ENCODE results near the gene NSMCE1.
"Not testable (repeated sequence)": the region's sequence is repeated elsewhere in the genome, so short reads cannot be mapped to it uniquely, and the experiment has no call there.

Gene NSMCE1

DNA sequence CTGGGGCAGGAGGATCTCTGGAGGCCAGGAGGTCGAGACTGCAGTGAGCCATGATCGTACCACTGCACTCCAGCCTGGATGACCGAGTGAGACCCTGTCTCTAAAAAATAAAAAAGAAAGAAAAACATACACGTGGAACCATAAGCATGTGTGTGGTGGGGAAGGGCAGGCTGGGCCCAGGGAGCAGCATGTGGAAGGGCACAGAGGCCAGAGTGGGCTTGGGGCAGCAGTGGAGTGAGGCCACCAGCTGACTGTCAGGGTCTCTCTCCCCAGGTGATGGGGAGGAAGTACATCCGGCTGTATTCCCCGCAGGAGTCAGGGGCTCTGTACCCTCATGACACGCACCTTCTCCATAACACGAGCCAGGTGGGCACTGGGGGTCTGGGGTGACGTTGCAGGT is 48.5 kb downstream of the NSMCE1 start:
- no peak for DNase-seq (ENCODE audit: low read depth in 2 of 3, low spot score in 1 of 3)

DNA sequence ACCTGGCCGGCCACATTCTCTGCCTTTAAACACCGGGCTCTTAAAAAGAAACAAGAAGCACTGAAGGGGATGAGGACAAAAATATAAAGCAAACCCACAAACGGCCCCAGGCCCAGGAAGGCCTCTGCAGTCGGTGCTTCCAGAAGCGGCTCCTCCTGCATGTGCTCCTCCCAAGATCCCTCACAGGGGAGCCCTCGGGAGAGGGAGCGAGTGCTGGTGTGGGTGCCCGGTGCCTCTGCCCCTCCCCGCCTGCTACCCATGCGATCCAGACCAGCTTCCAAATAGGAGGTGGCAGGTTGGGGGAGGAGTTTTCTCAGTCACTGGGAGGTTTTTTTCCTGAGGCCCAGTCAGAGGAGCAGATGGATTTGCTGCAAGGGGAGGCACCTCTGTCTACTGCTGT is 49.4 kb downstream of the NSMCE1 start:
- no peak for DNase-seq (ENCODE audit: low read depth in 2 of 3, low spot score in 1 of 3)

DNA sequence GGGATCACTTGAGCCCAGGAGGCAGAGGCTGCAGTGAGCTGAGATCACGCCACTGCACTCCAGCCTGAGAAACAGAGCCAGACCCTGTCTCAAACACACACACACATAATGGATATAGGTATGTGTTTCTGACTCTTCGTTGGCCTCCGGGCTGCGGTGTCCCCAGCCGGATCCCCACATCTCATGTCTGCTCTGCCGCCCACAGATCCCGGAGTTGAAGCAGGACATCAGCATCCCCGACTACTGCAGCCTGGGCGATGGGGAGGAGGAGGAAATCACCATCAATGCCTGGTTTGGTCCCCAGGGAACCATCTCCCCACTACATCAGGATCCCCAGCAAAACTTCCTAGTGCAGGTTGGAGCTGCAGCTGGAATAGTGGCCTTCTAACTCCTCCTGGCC is 49.8 kb downstream of the NSMCE1 start:
- no peak for DNase-seq (ENCODE audit: low read depth in 2 of 3, low spot score in 1 of 3)

DNA sequence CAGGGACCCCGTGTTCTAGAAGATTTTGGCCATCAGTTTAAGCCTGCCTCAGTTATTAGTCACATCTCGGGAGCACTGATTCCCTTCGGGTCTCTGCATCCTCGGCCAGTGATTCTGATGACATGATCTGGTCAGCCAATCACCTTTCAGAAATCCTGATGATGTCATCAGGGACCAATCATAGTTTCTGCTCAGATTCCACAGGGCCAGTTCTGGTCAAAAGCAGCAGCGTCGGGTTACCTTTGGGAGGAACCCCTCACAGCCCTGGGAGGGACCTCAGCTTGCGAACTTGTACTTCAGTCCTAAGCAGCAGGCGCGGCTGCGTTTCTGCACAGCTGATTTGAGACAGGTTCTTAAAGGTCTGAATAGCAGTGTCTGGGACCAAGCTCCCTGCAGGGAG is 51.3 kb downstream of the NSMCE1 start:
- DNase-seq (ENCODE audit: low read depth in 2 of 3, low spot score in 1 of 3): no peak

DNA sequence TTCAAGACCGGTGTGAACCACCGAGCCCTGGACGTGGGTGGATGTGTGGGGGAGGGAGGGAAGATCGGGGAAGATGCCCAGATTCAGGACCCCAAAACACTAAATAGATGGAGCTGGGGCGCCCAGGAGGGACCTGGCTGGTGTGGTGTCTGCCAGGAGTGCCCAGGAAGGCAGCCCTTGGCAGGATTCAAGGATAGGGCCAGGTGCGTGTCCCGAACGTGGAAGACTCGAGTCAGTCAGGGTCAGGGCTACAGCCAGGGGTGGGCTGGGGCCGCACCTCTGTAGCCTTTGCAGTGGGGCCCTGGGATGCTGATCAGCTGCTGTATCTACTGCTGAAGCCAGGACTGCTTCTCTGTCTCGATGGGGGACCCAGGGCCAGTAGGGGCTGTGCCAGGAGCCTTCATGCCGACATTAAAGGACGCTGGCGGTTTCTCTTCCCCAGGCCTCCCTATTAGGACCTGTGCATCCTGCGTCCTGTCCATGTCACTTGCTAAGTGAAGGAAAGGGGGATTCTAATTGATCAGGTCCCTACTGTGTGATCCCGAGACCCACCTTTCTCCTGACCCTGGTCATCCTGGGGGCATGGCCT is 52.2 kb downstream of the NSMCE1 start:
- DNase-seq (ENCODE audit: low read depth in 2 of 3, low spot score in 1 of 3): no peak

DNA sequence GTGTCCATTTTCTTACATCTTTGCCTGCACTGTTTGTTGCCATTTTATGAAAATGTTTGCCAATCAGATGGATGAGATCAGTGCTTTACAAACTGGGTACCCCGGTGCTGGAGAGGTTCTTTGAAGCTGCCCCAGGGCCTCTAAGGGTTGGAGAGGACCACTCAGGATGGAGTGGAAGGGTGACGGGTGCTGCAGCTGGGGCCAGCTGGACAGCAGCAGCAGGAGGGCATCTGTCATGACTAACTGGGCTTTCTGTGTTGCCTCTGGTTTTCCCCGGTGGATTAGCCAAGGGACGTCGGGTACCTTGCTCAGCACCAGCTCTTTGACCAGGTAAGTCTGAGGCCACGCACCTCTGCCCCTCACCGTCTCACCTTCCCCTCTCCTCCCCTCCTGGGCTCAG is 52.9 kb downstream of the NSMCE1 start:
- DNase-seq (ENCODE audit: low read depth in 2 of 3, low spot score in 1 of 3): no peak

DNA sequence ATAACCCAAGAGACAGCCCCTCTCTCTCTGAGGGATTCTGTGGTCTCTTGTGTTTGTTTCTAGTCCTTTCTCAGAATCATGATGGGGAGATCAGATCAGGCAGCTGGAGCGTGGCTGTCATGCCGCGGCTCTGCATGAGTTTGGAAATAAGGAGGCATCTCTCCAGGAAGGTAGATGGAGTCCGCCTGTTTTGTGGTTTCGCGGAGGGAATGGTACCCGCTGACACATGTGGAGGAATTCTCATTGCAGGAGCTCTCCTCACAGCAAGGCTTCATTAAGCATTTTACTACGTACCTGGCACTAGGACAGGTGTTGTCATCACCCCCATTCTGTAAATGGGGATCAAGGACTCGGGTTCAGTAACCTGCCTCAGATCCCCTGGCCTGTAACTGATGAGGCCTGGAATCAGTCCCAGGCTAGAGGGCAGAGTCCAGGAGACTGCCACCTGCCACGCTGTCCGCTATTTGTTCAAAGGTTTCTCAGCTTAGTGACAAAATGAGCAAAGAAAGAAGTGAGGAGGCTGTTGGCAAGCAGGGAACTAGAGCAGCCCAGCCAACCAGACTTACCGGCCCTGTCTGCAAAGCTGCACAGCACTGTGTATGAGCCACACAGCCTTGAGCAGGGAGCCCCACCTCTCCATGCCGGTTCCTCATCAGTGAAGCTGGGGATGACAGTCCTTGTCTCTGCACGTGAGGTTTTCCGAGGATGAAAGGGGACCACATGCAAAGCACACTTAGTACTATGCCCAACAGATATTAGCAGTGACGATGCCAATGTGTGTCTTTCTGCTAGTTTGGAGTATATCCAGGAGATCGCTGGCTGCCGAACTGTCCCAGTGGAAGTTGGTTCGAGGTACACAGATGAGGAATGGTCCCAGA is 54.2 kb downstream of the NSMCE1 start:
- DNase-seq (ENCODE audit: low read depth in 2 of 3, low spot score in 1 of 3): no peak

DNA sequence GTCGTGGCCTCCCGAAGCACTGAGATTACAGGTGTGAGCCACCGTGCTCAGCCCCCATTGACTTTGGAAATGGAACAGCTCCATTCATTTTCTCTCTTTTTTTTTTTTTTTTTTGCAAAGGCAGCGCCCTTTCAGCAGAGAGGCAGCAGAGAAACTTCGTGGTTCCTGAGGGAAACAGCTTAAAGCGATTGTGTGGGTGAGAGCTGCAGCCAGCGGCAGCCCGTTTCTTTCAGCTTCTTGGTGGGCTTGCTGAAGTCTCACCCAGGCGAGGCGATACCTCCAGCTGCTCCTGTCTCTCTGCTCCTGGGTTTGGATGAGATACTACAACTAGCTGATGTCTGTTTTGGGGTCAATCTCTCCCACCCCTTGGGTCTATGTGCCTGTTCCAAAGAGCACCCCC is 57.5 kb downstream of the NSMCE1 start:
- DNase-seq (ENCODE audit: low read depth in 2 of 3, low spot score in 1 of 3): no peak

DNA sequence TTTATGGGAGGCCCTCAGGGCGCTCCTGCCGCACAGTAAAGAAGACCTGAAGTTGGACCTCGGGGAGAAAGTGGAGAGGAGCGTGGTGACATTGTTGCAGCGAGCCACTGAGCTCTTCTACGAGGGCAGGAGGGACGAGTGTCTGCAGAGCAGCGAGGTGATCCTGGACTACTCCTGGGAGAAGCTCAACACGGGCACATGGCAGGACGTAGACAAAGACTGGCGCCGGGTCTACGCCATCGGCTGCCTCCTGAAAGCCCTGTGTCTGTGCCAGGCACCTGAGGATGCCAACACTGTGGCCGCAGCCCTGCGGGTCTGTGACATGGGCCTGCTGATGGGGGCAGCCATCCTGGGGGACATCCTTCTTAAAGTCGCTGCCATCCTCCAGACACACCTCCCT is 58.4 kb downstream of the NSMCE1 start:
- no peak for DNase-seq (ENCODE audit: low read depth in 2 of 3, low spot score in 1 of 3)

DNA sequence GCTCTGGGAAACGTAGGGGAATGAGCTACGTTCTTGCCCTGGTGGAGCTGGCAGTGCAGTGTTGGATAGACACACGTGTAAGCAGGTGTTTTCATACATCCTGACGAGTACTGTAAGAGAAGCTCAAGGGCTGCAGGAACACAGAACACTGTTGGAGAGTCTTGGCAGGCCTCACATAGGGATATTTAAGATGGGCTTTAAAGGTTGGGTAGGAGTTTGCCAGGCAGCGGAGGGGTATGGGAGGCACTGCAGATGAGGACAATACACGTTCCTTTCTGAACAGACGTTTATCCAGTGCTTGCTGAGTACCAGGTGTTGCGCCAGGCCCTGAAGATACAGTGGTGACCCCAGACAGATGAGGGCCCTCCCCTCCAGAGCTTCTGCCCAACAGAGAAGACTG is 59.0 kb downstream of the NSMCE1 start:
- DNase-seq (ENCODE audit: low read depth in 2 of 3, low spot score in 1 of 3): no peak

DNA sequence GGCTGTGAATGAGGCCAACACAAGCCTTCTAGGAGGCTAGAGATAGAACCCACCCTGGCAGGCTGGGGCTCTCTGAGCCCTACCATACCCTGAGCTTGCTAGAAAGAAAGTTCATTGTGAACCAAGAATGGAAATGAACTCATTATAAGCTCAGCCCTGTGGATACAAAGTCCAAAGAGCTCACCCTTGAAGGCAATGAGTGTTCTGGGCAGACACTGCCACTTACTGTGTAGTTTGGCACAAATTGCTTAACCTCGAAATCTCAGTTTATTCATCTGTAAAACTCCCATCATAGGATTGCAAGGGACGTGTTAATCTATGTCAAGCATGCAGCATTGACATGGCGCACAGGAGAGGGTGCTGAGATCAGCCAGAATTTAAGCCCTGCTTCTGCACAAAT is 59.8 kb downstream of the NSMCE1 start:
- DNase-seq (ENCODE audit: low read depth in 2 of 3, low spot score in 1 of 3): no peak

DNA sequence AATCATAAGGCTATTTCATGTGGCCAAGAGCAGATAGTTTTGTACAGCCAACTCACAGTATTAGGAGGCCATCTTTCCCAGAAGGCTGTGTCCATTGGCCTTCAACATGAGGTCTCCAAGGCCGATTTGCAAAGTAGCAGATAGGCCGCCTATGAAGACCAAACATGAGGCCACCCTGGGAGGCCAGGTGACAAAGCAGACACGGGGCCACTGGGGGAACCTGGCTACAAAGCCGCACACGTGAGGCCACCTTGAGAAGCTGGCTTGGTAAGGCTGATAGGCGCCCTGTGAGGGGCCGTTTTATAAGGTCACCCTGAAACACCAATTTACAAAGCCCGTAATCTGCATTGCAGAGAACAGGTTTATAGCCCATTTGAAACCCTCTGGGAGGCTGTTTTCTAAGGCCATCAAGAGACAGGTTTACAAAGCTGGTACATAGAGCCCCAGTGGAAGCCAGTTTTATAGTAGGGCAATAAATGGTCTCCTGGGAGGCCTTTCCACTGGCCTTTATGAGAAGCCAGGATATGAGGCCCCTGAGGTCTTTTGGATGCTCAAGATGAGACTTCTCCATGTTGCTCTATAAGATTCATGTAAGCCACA is 60.4 kb downstream of the NSMCE1 start:
- DNase-seq (ENCODE audit: low read depth in 2 of 3, low spot score in 1 of 3): no peak

DNA sequence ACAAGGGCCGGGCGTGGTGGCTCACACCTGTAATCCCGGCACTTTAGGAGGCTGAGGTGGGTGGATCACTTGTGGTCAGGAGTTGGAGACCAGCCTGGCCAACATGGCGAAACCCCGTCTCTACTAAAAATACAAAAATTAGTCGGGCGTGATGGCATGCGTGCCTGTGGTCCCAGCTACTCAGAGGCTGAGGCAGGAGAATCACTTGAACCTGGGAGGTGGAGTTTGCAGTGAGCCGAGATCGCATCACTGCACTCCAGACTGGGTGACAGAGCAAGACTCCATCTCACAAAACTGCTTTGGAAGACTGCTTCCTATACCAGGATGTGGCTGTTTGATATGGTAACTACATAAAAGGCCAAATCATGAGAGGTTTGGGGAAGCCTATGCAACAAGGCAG is 61.5 kb downstream of the NSMCE1 start:
- not testable (repeated sequence) for DNase-seq (ENCODE audit: low read depth in 2 of 3, low spot score in 1 of 3)

DNA sequence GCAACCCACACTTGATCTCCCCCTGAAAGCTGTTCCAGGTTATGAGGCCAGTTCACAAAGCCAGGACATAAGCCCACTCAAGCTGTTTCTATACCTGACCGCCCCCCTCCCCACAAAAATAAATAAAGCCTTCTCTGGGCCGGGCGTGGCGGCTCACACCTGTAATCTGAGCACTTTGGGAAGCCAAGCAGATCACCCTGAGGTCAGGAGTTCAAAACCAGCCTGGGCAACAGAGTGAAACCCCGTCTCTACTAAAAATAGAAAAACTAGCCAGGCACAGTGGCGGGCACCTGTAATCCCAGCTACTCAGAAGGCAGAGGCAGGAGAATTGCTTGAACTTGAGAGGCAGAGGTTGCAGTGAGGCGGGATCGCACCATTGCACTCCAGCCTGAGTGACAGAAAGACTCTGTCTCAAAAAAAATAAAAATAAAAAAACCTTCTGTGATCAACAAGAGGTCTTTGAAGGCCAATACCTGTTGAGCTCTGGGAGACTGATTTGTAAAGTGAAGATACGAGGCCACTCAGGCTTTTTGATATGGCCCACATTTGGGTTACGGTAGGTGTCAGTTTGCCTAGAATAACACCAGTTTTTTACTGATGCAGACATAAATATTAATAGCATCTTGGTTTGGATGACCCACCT is 63.0 kb downstream of the NSMCE1 start:
- DNase-seq (ENCODE audit: low read depth in 2 of 3, low spot score in 1 of 3): no peak

DNA sequence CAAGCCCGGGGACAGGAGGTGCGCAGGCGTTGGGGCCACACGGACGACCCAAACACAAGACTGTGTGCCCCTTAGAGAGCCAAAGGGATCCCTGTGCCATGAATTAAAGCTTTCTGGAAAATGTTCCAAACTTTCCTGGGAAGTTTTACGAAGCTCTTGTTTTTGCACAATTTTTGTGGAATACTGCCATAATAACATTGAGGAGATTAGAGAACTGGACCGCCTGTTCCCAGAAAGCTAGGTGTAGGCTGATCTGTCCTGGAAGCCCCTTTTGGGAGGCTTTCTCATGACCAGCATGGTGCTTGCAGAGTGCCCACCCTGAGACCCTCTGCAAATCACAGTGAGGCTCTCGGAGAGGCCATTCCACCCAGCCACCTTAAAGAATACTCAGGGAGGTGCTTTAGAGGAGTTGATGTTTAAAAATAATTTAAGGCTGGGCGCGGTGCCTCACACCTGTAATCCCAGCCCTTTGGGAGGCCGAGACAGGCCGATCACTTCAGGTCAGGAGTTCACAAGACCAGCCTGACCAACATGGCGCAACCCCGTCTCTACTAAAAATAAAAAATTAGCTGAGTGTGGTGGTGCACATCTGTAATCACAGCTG is 64.2 kb downstream of the NSMCE1 start:
- DNase-seq (ENCODE audit: low read depth in 2 of 3, low spot score in 1 of 3): no peak

DNA sequence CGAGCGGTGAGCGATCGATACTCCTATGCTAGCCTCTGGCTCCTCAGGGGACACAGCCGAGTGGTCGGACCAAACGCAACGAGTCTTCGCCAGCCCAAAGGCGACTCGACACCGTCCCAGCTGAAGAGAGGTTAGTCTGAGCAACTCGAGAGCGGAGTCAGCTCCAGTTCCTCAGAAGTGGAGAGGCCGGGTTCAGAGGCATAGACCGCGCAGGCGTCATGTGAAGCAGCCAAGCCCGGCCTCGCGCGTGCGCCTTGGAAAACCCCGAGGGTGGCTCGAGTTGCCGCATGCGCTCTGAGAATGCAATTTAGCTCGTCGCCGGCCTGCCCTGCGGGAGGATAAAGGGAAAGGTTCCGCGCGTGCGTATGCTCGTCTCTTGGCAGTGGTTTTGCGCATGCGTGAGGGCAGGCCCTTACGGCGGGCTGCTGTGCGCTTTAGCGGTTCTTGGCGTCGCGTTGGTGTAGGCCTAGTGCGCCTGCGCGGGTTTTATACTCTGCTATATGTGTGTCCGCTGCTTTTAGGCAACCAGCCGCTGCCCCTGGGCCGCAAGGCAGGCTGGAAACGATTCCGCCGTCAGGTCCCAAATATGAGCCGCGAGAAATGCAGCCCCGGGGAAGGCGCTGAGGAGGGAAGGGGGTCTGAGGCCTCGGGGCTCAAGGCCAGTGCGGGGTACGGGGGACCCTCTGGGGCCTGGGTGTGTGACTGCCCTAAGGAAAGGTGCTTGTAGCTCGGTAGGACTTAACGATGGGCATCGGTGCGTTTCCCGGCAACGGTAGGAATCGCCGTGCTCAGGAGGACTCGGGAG is 64.9 kb downstream of the NSMCE1 start, which contains the start of gene KDM8:
Gene KDM8 (plus strand): TSS at position 20 of the 805 bp plus-strand sequence. CDS start 6,598 bp downstream, outside the sequence.
- DNase-seq (ENCODE audit: low read depth in 2 of 3, low spot score in 1 of 3): peak; percentile 96 to 99 (median 99)

DNA sequence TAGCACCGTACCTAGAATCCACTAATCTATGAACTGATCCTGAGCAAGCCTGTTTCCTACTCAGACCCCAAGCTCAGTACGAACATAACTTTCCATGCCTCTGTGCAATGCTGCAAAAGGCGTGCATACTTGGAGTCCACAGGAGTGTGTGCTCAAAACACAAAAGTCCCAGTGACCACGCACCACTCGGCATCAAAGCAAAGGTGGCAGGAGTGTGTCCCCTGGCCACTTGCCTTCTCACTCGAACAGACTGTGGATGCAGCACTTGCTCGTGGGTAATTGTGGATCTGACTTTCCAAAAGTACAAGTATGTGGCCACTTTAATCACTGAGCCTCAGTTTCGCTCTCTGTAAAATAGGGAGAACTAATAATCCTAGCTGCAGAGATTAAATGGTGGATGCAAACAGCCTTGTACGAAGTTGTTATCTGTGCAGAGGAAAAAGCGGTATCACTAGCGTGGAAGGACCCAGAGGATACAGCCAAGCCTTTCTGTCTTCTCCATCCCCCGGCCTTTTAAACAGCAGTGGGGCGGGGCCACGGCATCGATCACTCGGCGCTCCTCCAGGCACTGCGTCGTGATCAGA is 65.6 kb downstream of the NSMCE1 start:
- peak in 2 of 3 donors; percentile 81 to 86 for DNase-seq (ENCODE audit: low read depth in 2 of 3, low spot score in 1 of 3)

DNA sequence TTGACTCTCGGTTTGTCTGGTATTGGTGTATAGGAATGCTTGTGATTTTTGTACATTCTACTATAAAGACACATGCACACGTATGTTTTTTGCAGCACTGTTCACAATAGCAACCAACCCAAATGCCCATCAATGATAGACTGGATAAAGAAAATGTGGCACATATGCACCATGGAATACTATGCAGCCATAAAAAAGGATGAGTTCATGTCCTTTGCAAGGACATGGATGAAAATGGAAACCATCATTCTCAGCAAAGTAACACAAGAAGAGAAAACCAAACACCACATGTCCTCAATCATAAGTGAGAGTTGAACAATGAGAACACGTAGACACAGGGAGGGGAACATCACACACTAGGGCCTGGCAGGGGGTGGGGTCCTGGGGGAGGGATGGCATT is 67.7 kb downstream of the NSMCE1 start:
- DNase-seq (ENCODE audit: low read depth in 2 of 3, low spot score in 1 of 3): not testable (repeated sequence)

DNA sequence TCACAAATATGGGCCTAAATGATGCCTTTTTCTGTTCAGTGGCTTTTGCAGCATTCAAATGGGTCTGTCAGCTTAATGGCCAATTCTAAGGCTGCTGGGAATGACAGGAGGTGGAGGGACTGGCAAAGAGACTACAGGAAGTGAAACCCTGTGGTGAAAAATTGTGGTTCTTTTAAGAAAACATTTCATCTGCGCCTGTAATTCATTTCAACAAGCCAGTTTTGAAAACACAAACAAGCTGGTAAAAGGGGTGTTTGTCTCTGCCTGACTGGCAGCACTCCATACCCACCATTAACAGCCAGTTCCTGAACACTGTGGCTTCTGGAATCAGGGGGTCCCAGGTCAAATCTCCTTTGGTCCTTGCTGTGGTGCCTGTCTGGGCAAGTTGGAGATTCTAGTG is 68.8 kb downstream of the NSMCE1 start:
- no peak for DNase-seq (ENCODE audit: low read depth in 2 of 3, low spot score in 1 of 3)

DNA sequence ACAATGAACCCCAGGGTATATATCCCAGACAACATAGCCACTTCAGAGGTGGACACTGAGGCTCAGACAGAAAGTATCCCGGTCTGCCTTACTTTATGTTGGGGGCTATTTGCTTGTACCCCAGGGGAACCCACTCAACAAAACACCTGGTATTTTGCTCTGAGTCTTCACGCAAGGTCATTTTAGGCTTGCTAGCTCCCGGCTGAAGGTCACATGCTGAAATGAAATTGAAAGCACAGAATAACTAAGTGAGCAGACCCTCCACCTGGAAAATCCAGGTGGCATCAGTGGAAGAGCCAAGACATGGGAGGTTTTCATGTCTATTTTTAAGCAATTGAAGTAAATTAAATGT is 69.4 kb downstream of the NSMCE1 start:
- no peak for DNase-seq (ENCODE audit: low read depth in 2 of 3, low spot score in 1 of 3)

Data from stimulated activated CD4-positive, alpha-beta T cell treated with anti-CD3 and anti-CD28 coated beads, Interleukin-12 subunit alpha, Interleukin-12 subunit beta, amount 100 ng/mL, for 48 hours (primary cell).